ENCODE results near the gene ACKR2. TPM values are rescaled to one million over a fixed set of nuclear protein-coding genes. Genes with fewer than 3 reads are reported as not detected.
A peak's percentile ranks its signal among the peaks of the same experiment; 100 is the strongest.

Gene ACKR2
- total and polyA plus RNA-seq, 2 experiments from 2014 or later = 0.11 to 0.23 TPM

DNA sequence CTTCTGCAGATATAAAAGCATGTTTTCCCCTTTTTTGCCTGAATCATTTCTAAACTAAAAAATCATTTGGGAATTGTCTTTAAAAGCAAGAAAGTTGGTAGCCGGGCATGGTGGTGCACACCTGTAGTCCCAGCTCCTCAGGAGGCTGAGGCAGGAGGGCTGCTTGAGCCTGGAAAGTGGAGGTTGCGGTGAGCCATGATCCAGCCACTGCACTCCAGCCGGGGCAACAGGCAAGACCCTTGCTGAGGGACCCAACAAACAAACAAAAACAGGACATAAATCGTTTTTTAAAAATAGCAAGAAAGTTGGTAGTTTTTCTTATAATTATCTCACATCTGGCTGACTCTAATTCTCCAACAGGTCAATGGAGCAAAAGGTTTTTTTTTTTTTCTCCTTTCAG is 7.5 kb upstream of the ACKR2 start:
- peaks cover 11% of the 10 kb centered on the region for H3K4me1 ChIP-seq (ENCODE audit: insufficient read depth)
- no peaks in the 10 kb centered on the region for H4K20me1 ChIP-seq (ENCODE audit: insufficient read depth)
- no peak overlapping the region for H3K9ac ChIP-seq
- H3K79me2 ChIP-seq (ENCODE audit: insufficient read depth) = peaks cover 51% of the 10 kb centered on the region
- no peak overlapping the region for H3K27ac ChIP-seq
- no peak for TF ChIP-seq EZH2phosphoT487 (IDR thresholded peaks at IDR 0.05; ENCODE audit: insufficient read depth, low read depth)
- no peak for TF ChIP-seq EZH2 (IDR thresholded peaks at IDR 0.05; ENCODE audit: insufficient read depth, poor library complexity, severe bottlenecking)
- no peaks in the 10 kb centered on the region for H3K9me3 ChIP-seq (ENCODE audit: low read depth)
- no peak overlapping the region for H3K4me2 ChIP-seq (ENCODE audit: unreplicated experiment)
- no peaks in the 10 kb centered on the region for H3K36me3 ChIP-seq (ENCODE audit: low read depth)
- DNase-seq = no peak
- H2AFZ ChIP-seq = no peak overlapping the region
- no peak overlapping the region for H3K4me3 ChIP-seq
- H3K9me2 ChIP-seq (ENCODE audit: insufficient read depth) = no peaks in the 10 kb centered on the region
- 77 to 78% methylated on average over 4 of the region's 4 CpGs for WGBS, 2 experiments (ENCODE audit: low coverage in 1 of 2, low lambda C conversion rate in 2 of 2, missing lambda C conversion rate in 2 of 2)
- H3F3A ChIP-seq (ENCODE audit: insufficient read depth) = peaks cover 14% of the 10 kb centered on the region
- in situ Hi-C loops (cut with MboI) = no loop called here
- H3K27me3 ChIP-seq (replicated peaks; ENCODE audit: insufficient read depth) = no peaks in the 10 kb centered on the region

DNA sequence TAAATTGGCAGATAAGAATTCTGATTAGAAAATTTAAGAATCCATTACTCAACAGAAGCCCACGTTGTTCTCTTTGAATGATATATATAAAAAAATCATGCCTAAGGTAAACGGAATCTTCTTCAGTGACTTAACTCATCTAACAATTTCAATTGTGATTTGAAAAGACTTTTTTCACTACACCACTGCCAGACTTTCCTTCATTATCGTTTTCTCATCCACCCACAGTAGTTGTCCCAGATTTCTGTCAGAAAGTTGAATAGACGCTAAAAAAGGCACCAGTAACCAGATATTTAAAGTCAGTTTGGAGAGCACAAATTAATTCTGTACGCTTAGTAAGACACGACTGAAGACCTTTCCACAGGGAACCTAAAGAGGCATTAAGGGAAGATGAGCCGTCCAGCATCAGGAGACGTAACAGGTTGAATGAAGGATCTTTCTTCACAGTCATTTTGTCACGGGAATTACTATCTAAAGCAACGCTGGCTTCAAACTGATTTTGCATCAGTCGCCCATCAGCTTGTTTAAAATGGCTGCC is 6.3 kb upstream of the ACKR2 start:
- Histone ChIP-seq H3K4me2 (ENCODE audit: unreplicated experiment) (peak overlapping the region; percentile 99), H3K9ac (peak overlapping the region; percentile 90), H3K4me3 (peak overlapping the region; percentile 92), H3K27ac (peak overlapping the region; percentile 80), H3K9me3 (ENCODE audit: low read depth) (no peaks in the 10 kb centered on the region), H3F3A (ENCODE audit: insufficient read depth) (peaks cover 14% of the 10 kb centered on the region), H3K27me3 (replicated peaks; ENCODE audit: insufficient read depth) (no peaks in the 10 kb centered on the region), H3K9me2 (ENCODE audit: insufficient read depth) (no peaks in the 10 kb centered on the region), H2AFZ (peak overlapping the region; percentile 97), H4K20me1 (ENCODE audit: insufficient read depth) (no peaks in the 10 kb centered on the region), H3K79me2 (ENCODE audit: insufficient read depth) (peaks cover 51% of the 10 kb centered on the region), H3K36me3 (ENCODE audit: low read depth) (no peaks in the 10 kb centered on the region), H3K4me1 (ENCODE audit: insufficient read depth) (peaks cover 11% of the 10 kb centered on the region)
- no peak for TF ChIP-seq EZH2 (IDR thresholded peaks at IDR 0.05; ENCODE audit: insufficient read depth, poor library complexity, severe bottlenecking)
- no peak for TF ChIP-seq EZH2phosphoT487 (IDR thresholded peaks at IDR 0.05; ENCODE audit: insufficient read depth, low read depth)
- DNase-seq = peak; percentile 46
- in situ Hi-C loops (cut with MboI) = no loop called here
- 40% methylated on average over 11 of the region's 11 CpGs for WGBS, 2 experiments (ENCODE audit: low coverage in 1 of 2, low lambda C conversion rate in 2 of 2, missing lambda C conversion rate in 2 of 2)

DNA sequence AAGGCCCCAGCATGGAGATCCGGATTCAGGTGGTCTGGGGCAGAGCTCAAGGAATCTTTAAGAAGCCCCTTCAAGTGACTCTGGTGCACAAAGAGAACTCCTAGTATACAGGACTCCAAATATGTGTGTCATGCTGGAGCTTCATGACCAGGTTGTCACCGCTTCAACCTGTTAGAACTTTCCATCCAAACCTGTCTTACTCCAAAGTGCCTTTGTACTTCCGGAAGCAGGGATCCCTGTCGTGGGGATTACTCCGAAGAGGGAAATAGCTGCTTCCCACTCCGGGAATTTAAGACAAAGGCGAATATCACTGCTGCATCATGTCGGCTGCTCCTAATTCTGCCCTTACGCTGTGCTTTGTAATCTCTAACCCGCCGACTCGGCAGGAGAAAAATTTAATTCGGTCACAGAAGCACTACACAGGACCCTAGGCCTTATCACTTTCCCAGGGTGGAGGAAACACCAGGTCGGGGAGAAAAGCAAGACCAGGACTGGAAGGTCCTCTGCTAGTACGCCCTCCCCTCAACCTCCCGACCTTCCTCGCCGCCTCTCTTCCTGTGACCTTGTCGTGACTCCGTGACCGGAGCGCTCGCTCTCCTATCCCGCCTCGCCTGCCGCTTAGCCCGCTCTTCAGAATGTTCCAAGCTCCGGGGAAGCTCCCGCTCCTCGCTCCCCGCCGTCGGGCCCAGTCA is 5.7 kb upstream of the ACKR2 start:
- DNase-seq = peak; percentile 73
- H3K27ac ChIP-seq = peak overlapping the region; percentile 80
- peaks cover 51% of the 10 kb centered on the region for H3K79me2 ChIP-seq (ENCODE audit: insufficient read depth)
- H3K4me1 ChIP-seq (ENCODE audit: insufficient read depth) = peaks cover 11% of the 10 kb centered on the region
- H3K4me2 ChIP-seq (ENCODE audit: unreplicated experiment) = peak overlapping the region; percentile 99
- TF ChIP-seq EZH2phosphoT487 (IDR thresholded peaks at IDR 0.05; ENCODE audit: insufficient read depth, low read depth) = no peak
- TF ChIP-seq EZH2 (IDR thresholded peaks at IDR 0.05; ENCODE audit: insufficient read depth, poor library complexity, severe bottlenecking) = no peak
- peak overlapping the region; percentile 97 for H2AFZ ChIP-seq
- H3K27me3 ChIP-seq (replicated peaks; ENCODE audit: insufficient read depth) = no peaks in the 10 kb centered on the region
- H3F3A ChIP-seq (ENCODE audit: insufficient read depth) = peaks cover 14% of the 10 kb centered on the region
- 1 to 2% methylated on average over 26 to 33 of the region's 33 CpGs for WGBS, 2 experiments (ENCODE audit: low coverage in 1 of 2, low lambda C conversion rate in 2 of 2, missing lambda C conversion rate in 2 of 2)
- peak overlapping the region; percentile 90 for H3K9ac ChIP-seq
- no peaks in the 10 kb centered on the region for H3K36me3 ChIP-seq (ENCODE audit: low read depth)
- no peaks in the 10 kb centered on the region for H3K9me2 ChIP-seq (ENCODE audit: insufficient read depth)
- H3K9me3 ChIP-seq (ENCODE audit: low read depth) = no peaks in the 10 kb centered on the region
- no peaks in the 10 kb centered on the region for H4K20me1 ChIP-seq (ENCODE audit: insufficient read depth)
- in situ Hi-C loops (cut with MboI) = no loop called here
- peak overlapping the region; percentile 92 for H3K4me3 ChIP-seq

DNA sequence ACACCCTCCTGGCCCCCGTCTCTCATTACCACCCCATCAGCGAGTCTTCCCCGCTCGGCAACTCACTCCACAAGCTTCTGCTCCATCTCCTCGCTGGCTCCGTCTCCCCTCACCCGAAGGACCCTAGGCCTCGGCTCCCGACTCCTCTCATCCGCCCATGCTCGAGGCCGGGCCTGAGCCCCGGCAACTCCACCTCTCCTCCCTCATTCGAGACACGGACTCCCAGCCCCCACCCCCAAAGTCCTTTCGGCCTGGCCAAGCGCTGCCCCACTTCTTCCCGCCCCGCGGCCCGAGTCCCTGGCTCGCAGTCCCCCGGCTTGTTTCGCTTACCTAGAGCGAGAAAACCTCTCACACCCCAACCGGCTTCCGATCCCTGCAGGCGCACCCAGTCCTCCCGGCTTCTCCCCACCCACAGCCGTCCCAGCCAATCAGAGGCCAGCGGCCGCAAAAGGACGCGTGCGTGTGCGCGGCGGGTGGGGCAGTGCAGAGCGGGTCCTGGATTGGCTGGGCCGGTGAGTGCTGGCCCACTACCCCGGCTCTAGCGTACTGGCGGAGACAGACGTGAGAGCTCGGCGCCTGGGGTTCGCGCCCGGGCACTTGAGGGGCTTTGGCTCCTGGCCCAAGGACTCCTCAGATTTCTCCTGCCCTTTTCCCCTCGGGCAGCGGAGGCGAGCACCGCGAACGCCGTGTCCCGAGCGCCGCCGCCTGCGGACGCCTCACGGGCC is 5.0 kb upstream of the ACKR2 start, which contains the start of gene HIGD1A:
TSS of gene HIGD1A (minus strand) at position 385 of the 725 bp plus-strand sequence. CDS start 10,237 bp downstream, outside the sequence.
- Histone ChIP-seq H3K9me2 (ENCODE audit: insufficient read depth) (no peaks in the 10 kb centered on the region), H3K4me3 (peak within 1 kb of the TSS; percentile 92), H2AFZ (peak within 1 kb of the TSS; percentile 97), H3K4me1 (ENCODE audit: insufficient read depth) (peaks cover 11% of the 10 kb centered on the region), H3K36me3 (ENCODE audit: low read depth) (no peaks in the 10 kb centered on the region), H3K4me2 (ENCODE audit: unreplicated experiment) (peak within 1 kb of the TSS; percentile 99), H3K27ac (peak within 1 kb of the TSS; percentile 80), H3F3A (ENCODE audit: insufficient read depth) (peaks cover 14% of the 10 kb centered on the region), H3K27me3 (replicated peaks; ENCODE audit: insufficient read depth) (no peaks in the 10 kb centered on the region), H3K9ac (peak within 1 kb of the TSS; percentile 90), H3K9me3 (ENCODE audit: low read depth) (no peaks in the 10 kb centered on the region), H3K79me2 (ENCODE audit: insufficient read depth) (peaks cover 48% of the 10 kb centered on the region), H4K20me1 (ENCODE audit: insufficient read depth) (no peaks in the 10 kb centered on the region)
- DNase-seq = peak; percentile 98
- in situ Hi-C loops (cut with MboI) = no loop called here
- TF ChIP-seq EZH2 (IDR thresholded peaks at IDR 0.05; ENCODE audit: insufficient read depth, poor library complexity, severe bottlenecking) (no peak), EZH2phosphoT487 (IDR thresholded peaks at IDR 0.05; ENCODE audit: insufficient read depth, low read depth) (no peak)
- WGBS, 2 experiments (ENCODE audit: low coverage in 1 of 2, low lambda C conversion rate in 2 of 2, missing lambda C conversion rate in 2 of 2) = 1 to 3% methylated on average over 36 to 53 of the region's 63 CpGs
